ENCODE measurements around the gene LIFR.

LIFR gene

DNA sequence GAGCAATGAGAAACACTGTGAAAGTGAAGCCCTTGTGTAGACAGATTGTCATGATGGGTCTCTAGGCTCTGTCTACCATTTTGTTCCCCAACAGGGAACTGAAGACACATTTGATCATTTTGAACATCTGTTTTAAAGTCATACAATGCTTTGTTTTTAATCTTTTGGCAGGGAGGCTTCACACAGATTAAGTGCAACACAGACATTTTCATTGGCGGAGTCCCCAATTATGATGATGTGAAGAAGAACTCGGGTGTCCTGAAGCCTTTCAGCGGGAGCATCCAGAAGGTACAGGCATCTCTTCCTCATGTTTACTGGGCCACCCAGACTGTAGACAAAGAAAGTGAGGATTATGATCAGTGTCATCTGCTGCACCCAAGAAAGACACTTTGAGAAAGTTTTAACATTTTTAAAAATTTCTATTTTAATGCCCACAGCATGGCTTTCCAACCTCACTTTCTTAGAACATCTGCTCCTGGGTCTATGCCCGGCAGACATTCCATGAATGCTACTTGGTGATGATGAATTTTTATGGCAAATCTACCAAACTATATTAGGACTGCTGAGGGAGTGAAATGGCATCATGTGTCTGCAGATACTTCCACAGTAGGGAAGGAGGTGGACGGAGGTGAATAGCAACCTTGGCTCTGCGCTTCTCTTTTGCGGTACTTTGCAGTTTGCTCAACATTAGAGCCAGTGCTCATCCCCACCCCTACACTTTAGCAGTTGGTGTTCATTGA, 121.3 kb downstream of the LIFR start:
- ChIA-PET POLR2A (interaction anchor here (0.6 to 0.9 kb wide), 2 partner anchors 119 to 372 kb away, joined by 3 to 4 read pairs; no protein-coding TSS in a partner anchor), CTCF (interaction anchor here (0.6 to 10.1 kb wide), 10 partner anchors 9 to 397 kb away, joined by 3 to 93 read pairs (median 4); no protein-coding TSS in a partner anchor)
- TF ChIP-seq, protein P1, sequence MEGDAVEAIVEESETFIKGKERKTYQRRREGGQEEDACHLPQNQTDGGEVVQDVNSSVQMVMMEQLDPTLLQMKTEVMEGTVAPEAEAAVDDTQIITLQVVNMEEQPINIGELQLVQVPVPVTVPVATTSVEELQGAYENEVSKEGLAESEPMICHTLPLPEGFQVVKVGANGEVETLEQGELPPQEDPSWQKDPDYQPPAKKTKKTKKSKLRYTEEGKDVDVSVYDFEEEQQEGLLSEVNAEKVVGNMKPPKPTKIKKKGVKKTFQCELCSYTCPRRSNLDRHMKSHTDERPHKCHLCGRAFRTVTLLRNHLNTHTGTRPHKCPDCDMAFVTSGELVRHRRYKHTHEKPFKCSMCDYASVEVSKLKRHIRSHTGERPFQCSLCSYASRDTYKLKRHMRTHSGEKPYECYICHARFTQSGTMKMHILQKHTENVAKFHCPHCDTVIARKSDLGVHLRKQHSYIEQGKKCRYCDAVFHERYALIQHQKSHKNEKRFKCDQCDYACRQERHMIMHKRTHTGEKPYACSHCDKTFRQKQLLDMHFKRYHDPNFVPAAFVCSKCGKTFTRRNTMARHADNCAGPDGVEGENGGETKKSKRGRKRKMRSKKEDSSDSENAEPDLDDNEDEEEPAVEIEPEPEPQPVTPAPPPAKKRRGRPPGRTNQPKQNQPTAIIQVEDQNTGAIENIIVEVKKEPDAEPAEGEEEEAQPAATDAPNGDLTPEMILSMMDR (IDR thresholded peaks at IDR 0.05; ENCODE audit: insufficient read depth, low read length, missing control alignments) = no peak
- H3K4me3 ChIP-seq (ENCODE audit: low read depth, low read length) = no peak overlapping the region
- DNase-seq (ENCODE audit: low read depth, low spot score) = no peak

DNA sequence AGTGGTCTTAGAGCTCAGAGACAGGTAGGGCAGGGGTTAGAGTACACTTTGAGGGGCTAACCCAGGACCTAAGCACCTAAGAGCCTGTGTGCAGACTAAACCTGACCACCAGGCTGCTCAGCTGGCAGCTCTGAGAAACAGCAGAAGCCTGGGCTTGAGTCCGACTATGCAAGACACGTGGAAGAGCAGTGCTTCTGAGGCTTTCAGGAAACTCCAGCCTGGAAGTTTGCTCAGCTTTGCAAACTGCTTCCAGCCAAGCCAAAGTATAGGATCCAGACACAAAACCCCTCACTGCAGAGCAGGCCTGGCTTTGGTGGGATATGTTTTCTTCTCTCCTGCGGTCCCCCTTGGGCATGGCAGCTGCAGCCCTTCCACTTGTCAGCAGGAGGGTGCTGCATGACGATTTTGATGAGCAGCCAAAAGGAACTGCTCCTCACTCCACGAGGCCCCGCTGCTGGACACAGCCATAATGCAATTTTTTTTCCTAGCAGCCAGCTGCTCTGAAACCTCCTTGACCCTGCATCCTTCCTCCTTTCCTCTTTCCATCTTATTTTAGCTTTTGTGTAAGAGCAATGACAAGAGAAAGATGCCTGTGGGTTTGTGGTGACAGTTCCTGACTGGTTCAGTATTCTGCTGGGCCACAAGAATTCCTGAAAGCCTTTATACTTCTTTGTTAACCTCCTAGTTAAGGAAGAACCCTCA, 123.1 kb downstream of the LIFR start:
- peak; percentile 77 for DNase-seq (ENCODE audit: low read depth, low spot score)
- ChIA-PET CTCF (interaction anchor here (0.7 to 10.1 kb wide), 10 partner anchors 8 to 399 kb away, joined by 3 to 93 read pairs (median 6); no protein-coding TSS in a partner anchor), POLR2A (interaction anchor here (0.6 to 1.5 kb wide), 8 partner anchors 8 to 380 kb away, joined by 3 to 6 read pairs (median 4); no protein-coding TSS in a partner anchor)
- H3K4me3 ChIP-seq (ENCODE audit: low read depth, low read length) = no peak overlapping the region
- TF ChIP-seq, protein P1 (IDR thresholded peaks at IDR 0.05; ENCODE audit: insufficient read depth, low read length, missing control alignments) = no peak

DNA sequence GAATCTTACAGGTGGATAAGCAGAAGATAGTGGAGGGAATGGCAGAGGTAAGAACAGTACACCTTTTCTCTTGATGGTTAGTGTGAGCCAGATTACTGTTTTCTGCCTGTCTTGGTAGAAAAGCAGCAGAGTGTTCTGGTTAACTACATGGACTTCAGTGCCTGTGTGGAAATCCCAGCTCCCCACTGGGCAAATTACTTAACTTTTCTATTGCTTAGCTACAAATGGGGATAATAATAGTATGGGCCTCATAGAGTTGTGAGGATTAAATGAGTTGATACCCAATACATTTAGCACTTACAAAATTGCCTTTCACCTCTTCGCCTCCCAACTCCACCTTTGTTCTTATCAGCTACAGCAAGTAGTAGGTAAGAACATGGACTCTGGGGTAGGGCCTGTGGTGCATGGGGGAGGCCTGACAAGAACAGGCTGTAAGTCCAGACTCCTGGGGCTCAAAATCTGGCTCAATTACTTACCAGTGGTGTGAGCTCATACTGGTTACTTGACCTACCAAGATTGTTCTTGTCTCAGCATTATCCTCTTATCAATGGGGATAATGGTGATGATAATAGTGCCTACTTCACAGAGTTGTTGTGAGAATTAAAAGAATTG, 125.1 kb downstream of the LIFR start:
- TF ChIP-seq, protein P1 (IDR thresholded peaks at IDR 0.05; ENCODE audit: insufficient read depth, low read length, missing control alignments) = no peak
- CTCF ChIA-PET = interaction anchor here (0.8 to 10.1 kb wide), 6 partner anchors 8 to 377 kb away, joined by 4 to 93 read pairs (median 22); no protein-coding TSS in a partner anchor

DNA sequence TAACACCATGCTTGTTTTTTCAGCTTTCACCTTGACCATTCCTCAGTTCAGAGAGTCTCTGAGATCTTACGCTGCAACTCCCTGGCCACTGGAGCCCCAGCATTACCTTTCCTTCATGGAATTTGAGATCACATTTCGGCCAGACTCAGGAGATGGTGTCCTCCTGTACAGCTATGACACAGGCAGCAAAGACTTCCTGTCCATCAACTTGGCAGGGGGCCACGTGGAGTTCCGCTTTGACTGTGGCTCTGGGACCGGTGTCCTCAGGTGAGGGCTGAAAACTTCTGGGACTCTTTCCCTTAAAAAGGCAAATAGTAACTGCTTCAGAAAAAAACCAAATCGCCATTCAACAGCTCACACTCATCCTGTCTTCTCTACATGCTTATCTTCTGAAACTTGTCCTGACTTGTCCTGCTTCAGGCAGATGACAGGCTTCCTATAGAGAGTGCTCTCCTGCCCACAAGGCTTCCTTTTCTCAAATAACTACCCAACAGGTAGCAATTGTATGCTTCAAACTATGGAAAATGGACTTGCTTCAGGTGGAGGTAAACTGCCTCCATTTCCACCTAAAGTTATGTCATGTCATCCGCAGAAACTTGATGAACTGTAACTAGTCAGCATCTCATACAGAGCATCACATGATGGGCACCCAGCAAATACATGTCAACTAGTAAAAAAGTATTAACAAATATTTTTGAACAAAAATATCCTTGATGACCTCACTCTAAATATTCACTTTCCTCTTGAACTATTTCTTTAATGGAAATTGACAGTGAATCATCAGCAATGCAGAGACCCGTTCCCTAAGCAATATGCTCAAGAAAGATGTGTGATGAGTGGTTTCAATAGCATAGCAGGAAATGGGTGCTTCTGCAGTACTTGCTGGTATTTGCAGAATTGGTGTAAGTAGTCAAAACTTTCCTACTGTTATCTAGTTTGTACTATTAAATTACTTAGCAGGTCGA, 129.2 kb downstream of the LIFR start:
- CTCF ChIA-PET = interaction anchor here (1.3 to 12.3 kb wide), 4 partner anchors 10 to 381 kb away, joined by 3 to 165 read pairs (median 10); no protein-coding TSS in a partner anchor

More for the DNA sequence above, 125.1 kb downstream of the LIFR start:
- no peak overlapping the region for H3K4me3 ChIP-seq (ENCODE audit: low read depth, low read length)
- POLR2A ChIA-PET = no interaction called here
- DNase-seq (ENCODE audit: low read depth, low spot score) = no peak

DNA sequence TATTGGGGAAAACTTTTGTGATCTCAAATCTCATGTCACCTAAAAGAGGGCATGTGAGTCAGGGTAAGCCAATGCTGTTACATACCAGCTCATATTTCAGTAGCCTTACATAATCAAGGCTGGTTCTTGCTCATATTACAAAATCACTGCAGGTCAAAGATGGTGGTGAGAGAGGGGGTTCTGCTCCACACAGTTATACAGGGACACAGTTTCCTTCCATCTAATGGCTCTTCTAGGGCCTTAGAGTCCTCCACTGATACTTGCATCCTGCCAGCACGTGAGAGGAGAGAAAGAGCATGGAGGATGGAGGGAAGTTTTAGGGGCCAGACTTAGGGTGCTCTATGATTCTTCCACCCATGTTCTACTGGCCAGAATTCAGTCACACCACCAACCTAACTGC, 130.0 kb downstream of the LIFR start:
- ChIA-PET POLR2A (no interaction called here), CTCF (interaction anchor here (1.3 to 12.3 kb wide), 4 partner anchors 10 to 382 kb away, joined by 3 to 165 read pairs (median 10); no protein-coding TSS in a partner anchor)
- TF ChIP-seq, protein P1 (IDR thresholded peaks at IDR 0.05; ENCODE audit: insufficient read depth, low read length, missing control alignments) = no peak
- no peak overlapping the region for H3K4me3 ChIP-seq (ENCODE audit: low read depth, low read length)
- DNase-seq (ENCODE audit: low read depth, low spot score) = no peak

More for the DNA sequence above, 129.2 kb downstream of the LIFR start:
- POLR2A ChIA-PET = no interaction called here
- TF ChIP-seq, protein P1 (IDR thresholded peaks at IDR 0.05; ENCODE audit: insufficient read depth, low read length, missing control alignments) = no peak
- H3K4me3 ChIP-seq (ENCODE audit: low read depth, low read length) = no peak overlapping the region
- DNase-seq (ENCODE audit: low read depth, low spot score) = no peak
